OCI-LY1 (cell line): ENCODE data around the gene SLC17A4.

Experiments used
- H2AFZ ChIP-seq: fragments of 200-600 bp; sonication (generic), shearing (Covaris generic); 2 replicates; pipeline ENCODE4 v1.6.0; 2014; ENCODE audit warnings: antibody characterized with exemption, mild to moderate bottlenecking, low read length
- H3F3A ChIP-seq: fragments of 200-600 bp; sonication (generic), shearing (Covaris generic); 2 replicates; pipeline ENCODE4 v1.6.0; 2014; ENCODE audit warnings: mild to moderate bottlenecking, antibody characterized with exemption, low read length, moderate library complexity; ENCODE audit not compliant: insufficient read depth
- H3K27ac ChIP-seq: fragments of 200-600 bp; sonication (generic); 2 replicates; pipeline ENCODE4 v1.5.1; 2014; ENCODE audit warnings: low read length, mixed run types, mild to moderate bottlenecking, low read depth; ENCODE audit not compliant: poor library complexity, severe bottlenecking
- H3K27me3 ChIP-seq: fragments of 200-600 bp; sonication (generic); 2 replicates; pipeline ENCODE4 v1.6.0; 2014; ENCODE audit warnings: antibody characterized with exemption, mild to moderate bottlenecking, low read length, moderate library complexity; ENCODE audit not compliant: insufficient read depth
- H3K36me3 ChIP-seq: fragments of 200-600 bp; sonication (generic); 2 replicates; pipeline ENCODE4 v1.6.1; 2014; ENCODE audit warnings: mild to moderate bottlenecking, antibody characterized with exemption, low read length, moderate library complexity, mixed read lengths; ENCODE audit not compliant: insufficient read depth
- H3K4me1 ChIP-seq: fragments of 200-600 bp; sonication (generic); 2 replicates; pipeline ENCODE4 v1.5.1; 2014; ENCODE audit warnings: mild to moderate bottlenecking, low read length, moderate library complexity; ENCODE audit not compliant: insufficient read depth, severe bottlenecking
- H3K4me2 ChIP-seq: fragments of 200-600 bp; sonication (generic), shearing (Covaris generic); 2 replicates; pipeline ENCODE4 v1.6.1; 2014; ENCODE audit warnings: low read length
- H3K4me3 ChIP-seq: fragments of 200-600 bp; sonication (generic); 2 replicates; pipeline ENCODE4 v1.5.1; 2014; ENCODE audit warnings: low read length, low read depth, mild to moderate bottlenecking, mixed read lengths; ENCODE audit not compliant: poor library complexity, severe bottlenecking
- H3K79me2 ChIP-seq: fragments of 200-600 bp; shearing (Covaris generic); 2 replicates; pipeline ENCODE4 v1.6.1; 2016; ENCODE audit warnings: mixed run types, low read length, mixed read lengths; ENCODE audit not compliant: insufficient read depth
- H3K9ac ChIP-seq: fragments of 200-600 bp; sonication (generic), shearing (Covaris generic); 2 replicates; pipeline ENCODE4 v1.6.1; 2014; ENCODE audit warnings: mild to moderate bottlenecking, low read length, mixed read lengths
- H3K9me2 ChIP-seq: fragments of 200-600 bp; sonication (generic), shearing (Covaris generic); 2 replicates; pipeline ENCODE4 v1.6.1; 2014; ENCODE audit warnings: low read depth, mild to moderate bottlenecking, low read length, mixed read lengths
- H3K9me3 ChIP-seq: fragments of 200-600 bp; shearing (Covaris generic); 2 replicates; pipeline ENCODE4 v1.6.1; 2014; ENCODE audit warnings: low read length, mixed read lengths
- H4K20me1 ChIP-seq: fragments of 200-600 bp; sonication (generic), shearing (Covaris generic); 2 replicates; pipeline ENCODE4 v1.6.0; 2016; ENCODE audit warnings: mild to moderate bottlenecking, low read length; ENCODE audit not compliant: insufficient read depth
- CTCF ChIP-seq: fragments of 200-600 bp; sonication (generic), shearing (Covaris generic); IDR thresholded peaks from 2 replicates; pipeline ENCODE4 v1.5.1; 2017; ENCODE audit warnings: mild to moderate bottlenecking, antibody characterized with exemption, low read length, moderate library complexity, mixed read lengths
- EZH2 ChIP-seq: fragments of 200-600 bp; sonication (generic), shearing (Covaris generic); IDR thresholded peaks from 2 replicates; pipeline ENCODE4 v1.8.0; 2017; ENCODE audit warnings: borderline replicate concordance, mixed run types, mild to moderate bottlenecking, antibody characterized with exemption, low read length, moderate library complexity, mixed read lengths

SLC17A4 gene

GRCh38 chr6:25727028-25727427 is 27.5 kb upstream of the SLC17A4 start:
- Histone ChIP-seq H3K79me2 (no peaks in the 10 kb centered on the region), H3K4me1 (no peaks in the 10 kb centered on the region), H3K4me3 (no peak overlapping the region), H3K9me3 (no peaks in the 10 kb centered on the region), H3K27ac (no peak overlapping the region), H3K9me2 (no peaks in the 10 kb centered on the region), H3K36me3 (no peaks in the 10 kb centered on the region; the same call in 1 of the 2 replicates), H4K20me1 (no peaks in the 10 kb centered on the region), H3K27me3 (no peaks in the 10 kb centered on the region; the same call in 1 of the 2 replicates), H3K9ac (no peak overlapping the region), H2AFZ (no peak overlapping the region), H3F3A (no peaks in the 10 kb centered on the region), H3K4me2 (no peak overlapping the region)
- TF ChIP-seq EZH2 (no peak), CTCF (no peak)

- no peak overlapping the region for H3K27ac ChIP-seq
- H3F3A ChIP-seq = no peaks in the 10 kb centered on the region
- no peak overlapping the region for H3K4me3 ChIP-seq
- no peaks in the 10 kb centered on the region for H4K20me1 ChIP-seq
- no peak overlapping the region for H2AFZ ChIP-seq
- TF ChIP-seq CTCF (no peak), EZH2 (no peak)
- H3K4me2 ChIP-seq = no peak overlapping the region
- no peak overlapping the region for H3K9ac ChIP-seq
- no peaks in the 10 kb centered on the region for H3K9me3 ChIP-seq
- no peaks in the 10 kb centered on the region; the same call in 1 of the 2 replicates for H3K36me3 ChIP-seq
- no peaks in the 10 kb centered on the region for H3K9me2 ChIP-seq
- no peaks in the 10 kb centered on the region for H3K4me1 ChIP-seq
- H3K79me2 ChIP-seq = no peaks in the 10 kb centered on the region
- no peaks in the 10 kb centered on the region; the same call in 1 of the 2 replicates for H3K27me3 ChIP-seq
These were observed 23.6 kb upstream of the SLC17A4 start for GRCh38 chr6:25730907-25731306.

- TF ChIP-seq CTCF (no peak), EZH2 (no peak)
These were observed 22.8 kb upstream of the SLC17A4 start for GRCh38 chr6:25731721-25732120.

More at GRCh38 chr6:25731721-25732120, 22.8 kb upstream of the SLC17A4 start:
- Histone ChIP-seq H3F3A (no peaks in the 10 kb centered on the region), H2AFZ (no peak overlapping the region), H3K4me2 (no peak overlapping the region), H3K4me3 (no peak overlapping the region), H3K27me3 (no peaks in the 10 kb centered on the region; the same call in 1 of the 2 replicates), H3K9me2 (no peaks in the 10 kb centered on the region), H3K4me1 (no peaks in the 10 kb centered on the region), H3K79me2 (no peaks in the 10 kb centered on the region), H3K27ac (no peak overlapping the region), H3K36me3 (no peaks in the 10 kb centered on the region; the same call in 1 of the 2 replicates), H3K9me3 (peaks cover under 1% of the 10 kb centered on the region), H4K20me1 (no peaks in the 10 kb centered on the region), H3K9ac (no peak overlapping the region)
